A549 (cell line): ENCODE measurements around the gene SLC15A3. TPM values are rescaled to one million over a fixed set of nuclear protein-coding genes. Genes with fewer than 3 reads are reported as not detected.

Experiments used
- ATAC-seq, 2 experiments: fragments of 200-7000 bp in 1 of 2; fragments of >200 bp in 1 of 2; cut with Nextera tagmentation in 1 of 2; cut with Tn5 transposase in 1 of 2; 3 replicates each; pipeline versions ENCODE4 v1.8.0 to v1.9.1; 2018 to 2020; ENCODE audit warnings: mild to moderate bottlenecking in 1 of 2, moderate library complexity in 1 of 2
- CTCF ChIA-PET: fragments of 300-600 bp; sonication (Branson Sonifier 250); formaldehyde crosslinking; extraction: SDS; loops from one replicate; lab custom pipeline; 2021; ENCODE audit warnings: antibody characterized with exemption, inconsistent platforms; lab: Yijun Ruan, JAX
- POLR2A ChIA-PET: fragments of 350-600 bp; formaldehyde crosslinking; extraction: SDS; loops from one replicate; lab custom pipeline; 2021; ENCODE audit warnings: antibody characterized with exemption, inconsistent platforms; lab: Yijun Ruan, JAX
- DNase-seq, 2 experiments: peaks; one replicate each; pipeline versions ENCODE4 v3.0.0 to v3.0.0-alpha.2; 2011 to 2016; ENCODE audit warnings: low read depth in 1 of 2, low spot score in 1 of 2
- FAIRE-seq: peaks from 2 replicates; lab custom pipeline; 2011; peaks lifted over from hg19 to GRCh38; lab: Jason Lieb, UNC
- H3K27ac ChIP-seq, 2 experiments: fragments of >200 bp; sonication (Bioruptor Twin); formaldehyde crosslinking; 3 replicates each; pipeline ENCODE4 v1.5.1; 2016 to 2017
- H3K4me1 ChIP-seq: fragments of >200 bp; sonication (Bioruptor Twin); formaldehyde crosslinking; 3 replicates; pipeline ENCODE4 v1.6.1; 2016
- H3K4me2 ChIP-seq: fragments of >200 bp; sonication (Bioruptor Twin); formaldehyde crosslinking; 3 replicates; pipeline ENCODE4 v1.6.1; 2016
- H3K4me3 ChIP-seq: fragments of >200 bp; sonication (Bioruptor Twin); formaldehyde crosslinking; 3 replicates; pipeline ENCODE4 v1.5.1; 2016
- H3K9me3 ChIP-seq: fragments of >200 bp; sonication (Bioruptor Twin); formaldehyde crosslinking; 3 replicates; pipeline ENCODE4 v1.6.1; 2016
- ATOH8 ChIP-seq: fragments of 250-450 bp; sonication (Bioruptor Pico); IDR thresholded peaks from 2 replicates; pipeline ENCODE4 v1.5.0; 2020; ENCODE audit warnings: low read depth, mild to moderate bottlenecking, moderate library complexity
- CHD2 ChIP-seq: fragments of 150-350 bp; IDR thresholded peaks from 2 replicates; pipeline ENCODE4 v1.6.1; 2014; ENCODE audit warnings: low read length; ENCODE audit not compliant: partially characterized antibody
- CHD4 ChIP-seq: fragments of 200-600 bp; sonication (generic); IDR thresholded peaks from 2 replicates; pipeline ENCODE4 v1.6.1; 2016; ENCODE audit warnings: antibody characterized with exemption, mild to moderate bottlenecking, borderline replicate concordance
- E2F6 ChIP-seq: IDR thresholded peaks from 2 replicates; pipeline ENCODE4 v1.6.1; 2012; ENCODE audit warnings: low read depth, borderline replicate concordance
- EHF ChIP-seq: fragments of 250-450 bp; sonication (Bioruptor Pico); IDR thresholded peaks from 2 replicates; pipeline ENCODE4 v1.5.0; 2020; ENCODE audit warnings: mild to moderate bottlenecking
- EP300 ChIP-seq, 2 experiments: fragments of >200 bp; sonication (Bioruptor Twin); formaldehyde crosslinking; IDR thresholded peaks; 2 replicates in 1 of 2; 3 replicates in 1 of 2; pipeline ENCODE4 v1.6.1; 2016 to 2017
- ESRRA ChIP-seq: fragments of 150-350 bp; IDR thresholded peaks from 2 replicates; pipeline ENCODE4 v1.6.1; 2014; ENCODE audit warnings: mild to moderate bottlenecking, low read length, borderline replicate concordance
- FOSB ChIP-seq: fragments of 250-450 bp; sonication (Bioruptor Pico); IDR thresholded peaks from 2 replicates; pipeline ENCODE4 v1.5.0; 2020; ENCODE audit warnings: mild to moderate bottlenecking, moderate library complexity
- FOSL2 ChIP-seq, 2 experiments: fragments of 450-650 bp in 1 of 2; fragments of >200 bp in 1 of 2; sonication (Bioruptor Twin) in 1 of 2; formaldehyde crosslinking; IDR thresholded peaks; 2 replicates each; pipeline versions ENCODE4 v1.5.0 to v1.6.1; 2016 to 2020; ENCODE audit warnings: mild to moderate bottlenecking in 1 of 2, moderate library complexity in 1 of 2
- GATA3 ChIP-seq: IDR thresholded peaks from 2 replicates; pipeline ENCODE4 v1.6.1; 2012; ENCODE audit warnings: borderline replicate concordance
- HEYL ChIP-seq: fragments of 250-450 bp; sonication (Bioruptor Pico); IDR thresholded peaks from 2 replicates; pipeline ENCODE4 v1.8.0; 2021; ENCODE audit warnings: mild to moderate bottlenecking, moderate library complexity
- HOXA7 ChIP-seq: fragments of 250-450 bp; sonication (Bioruptor Pico); IDR thresholded peaks from 2 replicates; pipeline ENCODE4 v1.5.0; 2020; ENCODE audit warnings: mild to moderate bottlenecking, moderate library complexity
- HOXB13 ChIP-seq: fragments of 250-450 bp; sonication (Bioruptor Pico); IDR thresholded peaks from 2 replicates; pipeline ENCODE4 v1.5.0; 2020; ENCODE audit warnings: low read depth, mild to moderate bottlenecking, moderate library complexity
- JUN ChIP-seq, 2 experiments: fragments of >200 bp; sonication (Bioruptor Twin); formaldehyde crosslinking; IDR thresholded peaks; 2 replicates in 1 of 2; 3 replicates in 1 of 2; pipeline ENCODE4 v1.6.1; 2016 to 2017
- JUNB ChIP-seq: fragments of >200 bp; sonication (Bioruptor Twin); formaldehyde crosslinking; IDR thresholded peaks from 2 replicates; pipeline ENCODE4 v1.6.1; 2016
- MAZ ChIP-seq: fragments of 150-350 bp; IDR thresholded peaks from 2 replicates; pipeline ENCODE4 v1.6.1; 2014; ENCODE audit warnings: antibody characterized with exemption, low read depth, low read length, borderline replicate concordance
- MYC ChIP-seq: IDR thresholded peaks from 2 replicates; pipeline ENCODE4 v1.6.1; 2012; ENCODE audit warnings: mild to moderate bottlenecking, inconsistent platforms, low read length, improper control_type of control experiment, borderline replicate concordance
- NFE2L2 ChIP-seq: fragments of 150-350 bp; conservative IDR thresholded peaks from 2 replicates; pipeline ENCODE4 v1.6.1; 2014; ENCODE audit warnings: low read length
- NR3C1 ChIP-seq: fragments of >200 bp; sonication (Bioruptor Twin); formaldehyde crosslinking; IDR thresholded peaks from 3 replicates; pipeline ENCODE4 v1.6.1; 2017
- PBX3 ChIP-seq: IDR thresholded peaks from 2 replicates; pipeline ENCODE4 v1.6.1; 2012
- PHF8 ChIP-seq: fragments of 200-600 bp; sonication (generic); IDR thresholded peaks from 2 replicates; pipeline ENCODE4 v1.6.1; 2016; ENCODE audit warnings: low read depth, mild to moderate bottlenecking, antibody characterized with exemption, moderate library complexity, borderline replicate concordance
- POLR2A ChIP-seq: IDR thresholded peaks from 2 replicates; pipeline ENCODE4 v1.6.1; 2012; ENCODE audit warnings: mild to moderate bottlenecking, low read length
- POLR2AphosphoS2 ChIP-seq: conservative IDR thresholded peaks from 2 replicates; pipeline ENCODE4 v1.6.1; 2012; ENCODE audit warnings: low read length, improper control_type of control experiment, inconsistent platforms
- RAD21 ChIP-seq, 2 experiments: fragments of >200 bp in 1 of 2; sonication (Bioruptor Twin) in 1 of 2; formaldehyde crosslinking in 1 of 2; IDR thresholded peaks in 1 of 2; conservative IDR thresholded peaks in 1 of 2; 2 replicates in 1 of 2; 3 replicates in 1 of 2; pipeline ENCODE4 v1.6.1; 2012 to 2018; ENCODE audit warnings: inconsistent platforms in 1 of 2
- RCOR1 ChIP-seq: fragments of 150-350 bp; IDR thresholded peaks from 2 replicates; pipeline ENCODE4 v1.6.1; 2014; ENCODE audit warnings: antibody characterized with exemption, low read length, low read depth
- REST ChIP-seq: fragments of 200-600 bp; sonication (generic); IDR thresholded peaks from 2 replicates; pipeline ENCODE4 v1.6.1; 2016; ENCODE audit warnings: antibody characterized with exemption, mild to moderate bottlenecking, moderate library complexity
- RNF2 ChIP-seq: fragments of 200-600 bp; sonication (generic); IDR thresholded peaks from 2 replicates; pipeline ENCODE4 v1.6.1; 2016; ENCODE audit warnings: low read depth, mild to moderate bottlenecking, antibody characterized with exemption, moderate library complexity, borderline replicate concordance
- SREBF2 ChIP-seq: fragments of 450-650 bp; IDR thresholded peaks from 2 replicates; pipeline ENCODE4 v1.6.1; 2014; ENCODE audit warnings: mild to moderate bottlenecking, moderate library complexity
- TFCP2L1 ChIP-seq: fragments of 250-450 bp; sonication (Bioruptor Pico); IDR thresholded peaks from 2 replicates; pipeline ENCODE4 v1.5.0; 2021; ENCODE audit warnings: mild to moderate bottlenecking
- USF2 ChIP-seq: fragments of 450-650 bp; IDR thresholded peaks from 2 replicates; pipeline ENCODE4 v1.6.1; 2014; ENCODE audit warnings: antibody characterized with exemption
- ZC3H11A ChIP-seq: fragments of 450-650 bp; IDR thresholded peaks from 2 replicates; pipeline ENCODE4 v1.6.1; 2014; ENCODE audit warnings: antibody characterized with exemption, mild to moderate bottlenecking
- ZFP36 ChIP-seq: fragments of 450-650 bp; IDR thresholded peaks from 2 replicates; pipeline ENCODE4 v1.6.1; 2014; ENCODE audit warnings: borderline replicate concordance; ENCODE audit not compliant: partially characterized antibody
- ZNF302 ChIP-seq: fragments of 250-450 bp; sonication (Bioruptor Pico); IDR thresholded peaks from 2 replicates; pipeline ENCODE4 v1.9.0; 2021; ENCODE audit warnings: inconsistent platforms, mild to moderate bottlenecking, moderate library complexity
- ZSCAN20 ChIP-seq: fragments of 250-450 bp; sonication (Bioruptor Pico); IDR thresholded peaks from 2 replicates; pipeline ENCODE4 v1.8.0; 2022; ENCODE audit warnings: mild to moderate bottlenecking, moderate library complexity
- WGBS: methylation state at CpG from one replicate; pipeline ENCODE4 v1.1.6; 2017; ENCODE audit errors: missing lambda C conversion rate; 5-methylcytosine and 5-hydroxymethylcytosine counted together
- polyA plus RNA-seq, 4 experiments: library from polyadenylated mRNA; depleted of rRNA in 3 of 4; stranded (reverse); fragments of >200 nt; fragmentation: RNase III in 1 of 4; extraction: RNeasy Plus Mini Kit Qiagen cat#74134 plus additional on column Dnase treatment in 1 of 4; gene quantifications; 2 replicates in 3 of 4; 3 replicates in 1 of 4; pipeline ENCODE4 v1.2.3, GENCODE V29; 2011 to 2017

SLC15A3 gene
- polyA plus RNA-seq, 2 of the 4 experiments (the other 2 are of a cell fraction), result not detected

- no peak overlapping the region for H3K27ac ChIP-seq
- no peak overlapping the region for H3K4me2 ChIP-seq
- ChIA-PET POLR2A (interaction anchor here (0.6 kb wide), 1 partner anchor 216 kb away, joined by 11 read pairs; no protein-coding TSS in a partner anchor), CTCF (interaction anchor here (1.1 to 1.3 kb wide), 2 partner anchors 8 to 124 kb away, joined by 3 to 4 read pairs; no protein-coding TSS in a partner anchor)
- no peak for DNase-seq
- no peak for ATAC-seq
- WGBS, result 66% methylated on average over 4 of the region's 5 CpGs
- TF ChIP-seq PHF8, result no peak
- no peak for TF ChIP-seq ZSCAN20 (CRISPR knock-in tag)
- TF ChIP-seq EP300 (IDR thresholded peaks at IDR 0.05), result no peak
- no peak for TF ChIP-seq ZNF302 (CRISPR knock-in tag)
- no peak for TF ChIP-seq FOSB (CRISPR knock-in tag)
- TF ChIP-seq RCOR1, result no peak
- TF ChIP-seq POLR2A, result no peak
- TF ChIP-seq NFE2L2, result no peak
- TF ChIP-seq SREBF2, result no peak
- no peak for TF ChIP-seq REST
- no peak for TF ChIP-seq MYC
- no peak for TF ChIP-seq HEYL (CRISPR knock-in tag)
- TF ChIP-seq CHD4, result no peak
- TF ChIP-seq ZFP36, result no peak
- TF ChIP-seq USF2, result no peak
- H3K4me3 ChIP-seq, result no peak overlapping the region
- FAIRE-seq, result no peak
- no peaks in the 10 kb centered on the region for H3K4me1 ChIP-seq
- no peaks in the 10 kb centered on the region for H3K9me3 ChIP-seq
These were observed 3.7 kb downstream of the SLC15A3 start for GRCh38 chr11:60948250-60948649.

- POLR2A ChIA-PET, result no interaction called here
- CTCF ChIA-PET, result interaction anchor here (1.1 to 1.3 kb wide), 2 partner anchors 8 to 125 kb away, joined by 3 to 4 read pairs; no protein-coding TSS in a partner anchor
- Histone ChIP-seq H3K27ac (no peak overlapping the region), H3K4me3 (no peak overlapping the region), H3K9me3 (no peaks in the 10 kb centered on the region), H3K4me1 (no peaks in the 10 kb centered on the region), H3K4me2 (no peak overlapping the region)
- FAIRE-seq (no peak), ATAC-seq (no peak), DNase-seq (no peak)
- 24% methylated on average over 2 of the region's 2 CpGs for WGBS
- TF ChIP-seq ATOH8 (CRISPR knock-in tag) (no peak), PBX3 (no peak), JUN (IDR thresholded peaks at IDR 0.05) (no peak), EHF (CRISPR knock-in tag) (no peak), MAZ (no peak), HOXB13 (CRISPR knock-in tag) (no peak), JUNB (no peak), NR3C1 (no peak), FOSL2 (IDR thresholded peaks at IDR 0.05) (no peak), FOSL2 (CRISPR knock-in tag; IDR thresholded peaks at IDR 0.05) (no peak), CHD2 (no peak), EP300 (IDR thresholded peaks at IDR 0.05) (no peak), POLR2AphosphoS2 (no peak), ESRRA (no peak), RAD21 (conservative IDR thresholded peaks at IDR 0.05 in 1 of 2, IDR thresholded peaks at IDR 0.05 in 1 of 2) (no peak), RNF2 (no peak), GATA3 (no peak), E2F6 (no peak), ZC3H11A (no peak), HOXA7 (CRISPR knock-in tag) (no peak), TFCP2L1 (no peak)
These were observed 4.3 kb downstream of the SLC15A3 start for GRCh38 chr11:60947700-60948099.
